ENCODE measurements around the gene MLEC. TPM values are rescaled to one million over a fixed set of nuclear protein-coding genes. Genes with fewer than 3 reads are reported as not detected.

MLEC gene
- total RNA-seq, 3 donors from 2014 or later, result 166 to 281 (median 272) TPM

- DNase-seq (no peak), ATAC-seq (no peak)
- H3K4me1 ChIP-seq (ENCODE audit: low read depth), result no peaks in the 10 kb centered on the region
- H3K9me3 ChIP-seq, result no peaks in the 10 kb centered on the region
- H3K36me3 ChIP-seq (ENCODE audit: low read depth), result no peaks in the 10 kb centered on the region
- no peak for TF ChIP-seq CTCF (IDR thresholded peaks at IDR 0.05)
- H3K4me3 ChIP-seq, result no peak overlapping the region
- intact Hi-C loops (cut with DNase I, micrococcal nuclease), result loop anchor here in 1 of 2 donors (10.0 kb wide), 1 partner anchor 59 kb away; the partner anchor contains the start of gene CABP1
Measured at GRCh38 chr12:120703311-120703942, 16.5 kb downstream of the MLEC start.

GRCh38 chr12:120705618-120706017 is 18.7 kb downstream of the MLEC start:
- H3K9me3 ChIP-seq, result no peaks in the 10 kb centered on the region
- TF ChIP-seq CTCF (IDR thresholded peaks at IDR 0.05), result no peak
- H3K36me3 ChIP-seq (ENCODE audit: low read depth), result no peaks in the 10 kb centered on the region
- H3K4me1 ChIP-seq (ENCODE audit: low read depth), result peaks cover 7% of the 10 kb centered on the region
- DNase-seq, result no peak
- no peak overlapping the region for H3K4me3 ChIP-seq
- intact Hi-C loops (cut with DNase I, micrococcal nuclease), result loop anchor here in 1 of 2 donors (10.0 kb wide), 1 partner anchor 61 kb away; the partner anchor contains the start of gene CABP1
- no peak for ATAC-seq

- ATAC-seq (no peak), DNase-seq (no peak)
- H3K4me3 ChIP-seq, result no peak overlapping the region
- no peaks in the 10 kb centered on the region for H3K9me3 ChIP-seq
- no peaks in the 10 kb centered on the region for H3K36me3 ChIP-seq (ENCODE audit: low read depth)
- intact Hi-C loops (cut with DNase I, micrococcal nuclease), result loop anchor here in 1 of 2 donors (10.0 kb wide), 1 partner anchor 61 kb away; the partner anchor contains the start of gene CABP1
- H3K4me1 ChIP-seq (ENCODE audit: low read depth), result peaks cover 7% of the 10 kb centered on the region
- no peak for TF ChIP-seq CTCF (IDR thresholded peaks at IDR 0.05)
Measured at GRCh38 chr12:120706029-120706428, 19.1 kb downstream of the MLEC start.

GRCh38 chr12:120708651-120709050 is 21.7 kb downstream of the MLEC start:
- TF ChIP-seq CTCF (IDR thresholded peaks at IDR 0.05), result no peak
- Histone ChIP-seq H3K4me3 (no peak overlapping the region), H3K9me3 (no peaks in the 10 kb centered on the region), H3K36me3 (ENCODE audit: low read depth) (no peaks in the 10 kb centered on the region), H3K4me1 (ENCODE audit: low read depth) (peaks cover 17% of the 10 kb centered on the region)
- DNase-seq, result no peak
- intact Hi-C loops (cut with DNase I, micrococcal nuclease), result loop anchor here in 1 of 2 donors (10.0 kb wide), 1 partner anchor 64 kb away; the partner anchor contains the start of gene CABP1
- ATAC-seq, result no peak

- TF ChIP-seq CTCF (IDR thresholded peaks at IDR 0.05), result no peak
- peaks cover 21% of the 10 kb centered on the region for H3K4me1 ChIP-seq (ENCODE audit: low read depth)
- ATAC-seq, result peak; percentile 91
Measured at GRCh38 chr12:120710031-120710804, 23.3 kb downstream of the MLEC start, which contains the start of gene UNC119B. Gene UNC119B (plus strand): TSS chr12:120710458. CDS start chr12:120710475, 17 bp downstream.

More at GRCh38 chr12:120710031-120710804, 23.3 kb downstream of the MLEC start, which contains the start of gene UNC119B:
- peak; percentile 81 to 82 (median 82) for DNase-seq
- no peaks in the 10 kb centered on the region for H3K9me3 ChIP-seq
- H3K4me3 ChIP-seq, result peak within 1 kb of the TSS; percentile 74
- intact Hi-C loops (cut with DNase I, micrococcal nuclease), result loop anchor here in 1 of 2 donors (10.0 kb wide), 1 partner anchor 125 kb away; the partner anchor contains the start of gene POP5
- H3K36me3 ChIP-seq (ENCODE audit: low read depth), result no peaks in the 10 kb centered on the region
